Type B pancreatic cell (in vitro differentiated cells): ENCODE results near the gene HRH1. TPM values are rescaled to one million over a fixed set of nuclear protein-coding genes. Genes with fewer than 3 reads are reported as not detected.

Experiments
- DNase-seq: peaks from one replicate; pipeline ENCODE4 v3.0.0; 2021; ENCODE audit warnings: mixed read lengths; ENCODE audit not compliant: unreplicated experiment; ENCODE audit errors: extremely low spot score
- H3K27ac Mint-ChIP-seq: 2 replicates; pipeline ENCODE4 v1.8.0; 2021; ENCODE audit warnings: mild to moderate bottlenecking, mixed read lengths
- H3K27me3 Mint-ChIP-seq: 2 replicates; pipeline ENCODE4 v1.8.0; 2021; ENCODE audit warnings: mixed read lengths
- H3K36me3 Mint-ChIP-seq: 2 replicates; pipeline ENCODE4 v1.8.0; 2021; ENCODE audit warnings: mixed read lengths
- H3K4me1 Mint-ChIP-seq: one replicate; pipeline ENCODE4 v1.8.0; 2021; ENCODE audit warnings: mixed read lengths; ENCODE audit not compliant: unreplicated experiment
- H3K4me3 Mint-ChIP-seq: 2 replicates; pipeline ENCODE4 v1.8.0; 2021; ENCODE audit warnings: mild to moderate bottlenecking, mixed read lengths
- H3K9me3 Mint-ChIP-seq: 2 replicates; pipeline ENCODE4 v1.8.0; 2021; ENCODE audit warnings: mixed read lengths
- total RNA-seq: library from RNA; stranded (reverse); gene quantifications from 2 replicates; pipeline ENCODE4 v1.2.1, GENCODE V29; 2021; ENCODE audit warnings: low replicate concordance
- TF ChIP-seq, protein P1 (sequence below): fragments of 200-600 bp; sonication (generic); conservative IDR thresholded peaks from 2 replicates; pipeline ENCODE4 v1.5.0; 2021; ENCODE audit warnings: antibody characterized with exemption, mild to moderate bottlenecking

HRH1 gene
- total RNA-seq, 1 donor from 2014 or later = 4.7 TPM

DNA sequence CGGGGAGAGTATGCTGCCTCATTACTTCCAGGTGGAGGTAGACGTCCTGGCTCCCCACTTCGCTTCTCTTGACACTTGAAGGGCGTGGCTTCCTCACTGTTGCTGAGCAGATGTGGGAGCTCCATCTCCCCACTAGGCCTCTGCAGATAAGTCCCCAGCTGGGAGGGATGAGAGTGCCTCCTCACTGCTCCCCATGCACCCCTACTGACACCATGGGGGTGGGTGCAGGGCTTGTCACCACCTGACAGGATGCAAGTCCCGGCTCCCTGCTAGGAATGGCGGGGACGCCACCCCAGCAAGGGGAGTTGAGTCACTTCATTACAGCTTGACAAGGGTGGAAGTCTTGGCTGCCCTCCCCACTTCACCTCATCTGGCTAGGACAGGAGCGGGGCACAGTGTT, 81.1 kb downstream of the HRH1 start:
- Mint-ChIP-seq H3K27ac (no peak overlapping the region), H3K9me3 (no peaks in the 10 kb centered on the region), H3K4me3 (no peak overlapping the region), H3K4me1 (no peaks in the 10 kb centered on the region), H3K27me3 (peaks cover 20% of the 10 kb centered on the region), H3K36me3 (no peaks in the 10 kb centered on the region)
- TF ChIP-seq, protein P1, sequence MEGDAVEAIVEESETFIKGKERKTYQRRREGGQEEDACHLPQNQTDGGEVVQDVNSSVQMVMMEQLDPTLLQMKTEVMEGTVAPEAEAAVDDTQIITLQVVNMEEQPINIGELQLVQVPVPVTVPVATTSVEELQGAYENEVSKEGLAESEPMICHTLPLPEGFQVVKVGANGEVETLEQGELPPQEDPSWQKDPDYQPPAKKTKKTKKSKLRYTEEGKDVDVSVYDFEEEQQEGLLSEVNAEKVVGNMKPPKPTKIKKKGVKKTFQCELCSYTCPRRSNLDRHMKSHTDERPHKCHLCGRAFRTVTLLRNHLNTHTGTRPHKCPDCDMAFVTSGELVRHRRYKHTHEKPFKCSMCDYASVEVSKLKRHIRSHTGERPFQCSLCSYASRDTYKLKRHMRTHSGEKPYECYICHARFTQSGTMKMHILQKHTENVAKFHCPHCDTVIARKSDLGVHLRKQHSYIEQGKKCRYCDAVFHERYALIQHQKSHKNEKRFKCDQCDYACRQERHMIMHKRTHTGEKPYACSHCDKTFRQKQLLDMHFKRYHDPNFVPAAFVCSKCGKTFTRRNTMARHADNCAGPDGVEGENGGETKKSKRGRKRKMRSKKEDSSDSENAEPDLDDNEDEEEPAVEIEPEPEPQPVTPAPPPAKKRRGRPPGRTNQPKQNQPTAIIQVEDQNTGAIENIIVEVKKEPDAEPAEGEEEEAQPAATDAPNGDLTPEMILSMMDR = no peak
- DNase-seq = no peak

DNA sequence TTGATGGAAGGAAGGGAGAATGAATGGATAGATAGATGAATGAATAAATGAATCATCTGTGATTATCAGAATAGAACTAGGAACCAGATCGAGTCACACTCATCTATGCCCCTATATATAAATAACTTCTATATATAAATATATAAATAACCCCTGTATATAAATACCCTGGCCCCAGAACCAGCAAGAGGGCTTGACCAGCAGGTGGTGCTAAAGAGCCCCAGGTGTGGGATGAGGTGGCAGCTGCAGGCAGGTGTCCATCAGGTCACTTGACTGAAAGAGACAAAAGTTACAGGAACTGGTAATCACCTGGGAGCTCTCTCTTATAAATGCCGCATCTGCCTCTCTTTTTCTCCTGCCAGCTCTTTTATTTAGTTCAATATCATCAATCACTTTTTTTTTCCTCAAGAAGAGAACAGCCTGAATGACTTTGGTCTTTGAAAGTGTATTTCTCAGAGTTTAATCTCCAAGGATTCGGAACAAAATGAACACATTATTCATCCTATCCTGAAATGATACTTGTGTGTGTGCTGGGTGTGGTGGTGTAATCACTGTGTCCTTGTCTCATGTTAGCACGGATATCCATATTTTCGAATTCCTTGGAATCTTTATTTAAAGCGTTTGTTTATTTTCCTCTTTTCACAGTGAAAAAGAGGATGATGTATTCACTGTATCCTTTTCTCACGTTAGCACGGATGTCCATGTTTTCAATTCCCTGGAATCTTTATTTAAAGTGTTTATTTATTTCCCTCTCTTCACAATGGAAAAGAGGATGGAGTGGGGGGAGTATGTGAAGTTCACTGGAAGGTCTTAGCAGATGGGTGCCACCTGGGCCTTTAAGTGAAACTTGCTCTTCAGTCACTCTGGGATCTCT, 82.5 kb downstream of the HRH1 start:
- Mint-ChIP-seq H3K9me3 (no peaks in the 10 kb centered on the region), H3K4me3 (no peak overlapping the region), H3K4me1 (no peaks in the 10 kb centered on the region), H3K27ac (no peak overlapping the region), H3K27me3 (peaks cover 12% of the 10 kb centered on the region), H3K36me3 (no peaks in the 10 kb centered on the region)
- DNase-seq = no peak
- TF ChIP-seq, protein P1 = peak; percentile 82

DNA sequence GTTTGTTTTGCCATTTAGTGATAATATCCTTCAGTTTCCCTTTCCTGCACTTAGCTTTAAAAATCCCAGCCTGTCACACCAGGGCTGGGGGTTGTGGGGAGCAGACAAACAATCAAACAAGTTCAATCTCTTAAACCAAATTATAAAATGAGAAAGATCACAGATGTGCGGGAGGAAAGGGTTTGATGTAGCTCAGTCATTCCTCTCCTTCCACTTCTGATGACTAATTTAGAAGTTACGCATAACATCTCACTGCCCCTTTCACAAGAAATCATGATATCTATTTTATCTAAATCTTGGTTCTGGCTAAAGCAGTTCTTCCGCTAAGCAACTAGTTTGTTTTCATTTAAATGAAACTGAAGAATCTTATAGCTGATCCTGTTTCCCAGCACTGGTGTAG, 83.8 kb downstream of the HRH1 start:
- H3K9me3 Mint-ChIP-seq = no peaks in the 10 kb centered on the region
- TF ChIP-seq, protein P1 = no peak
- DNase-seq = no peak
- peaks cover 7% of the 10 kb centered on the region for H3K27me3 Mint-ChIP-seq
- H3K36me3 Mint-ChIP-seq = no peaks in the 10 kb centered on the region
- H3K4me3 Mint-ChIP-seq = no peak overlapping the region
- H3K4me1 Mint-ChIP-seq = no peaks in the 10 kb centered on the region
- no peak overlapping the region for H3K27ac Mint-ChIP-seq

DNA sequence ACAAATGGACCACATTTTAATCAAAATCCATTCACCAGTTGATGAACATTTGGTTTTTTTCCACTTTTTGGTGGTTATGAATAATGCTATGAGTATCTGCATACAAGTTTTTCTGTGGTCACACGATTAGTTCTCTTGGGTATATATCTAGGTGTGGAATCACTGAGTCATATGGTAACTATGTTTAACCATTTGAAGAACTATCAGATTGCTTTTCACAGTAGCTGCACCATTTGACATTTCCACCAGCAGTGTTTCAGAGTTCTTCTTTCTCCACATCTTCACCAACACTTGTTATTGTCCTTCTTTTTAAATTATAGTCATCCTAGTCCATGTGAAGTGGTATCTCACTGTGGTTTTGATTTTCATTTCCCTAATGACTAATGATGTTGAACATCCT, 84.6 kb downstream of the HRH1 start:
- no peaks in the 10 kb centered on the region for H3K4me1 Mint-ChIP-seq
- no peak overlapping the region for H3K27ac Mint-ChIP-seq
- no peak overlapping the region for H3K4me3 Mint-ChIP-seq
- H3K27me3 Mint-ChIP-seq = no peaks in the 10 kb centered on the region
- TF ChIP-seq, protein P1 = no peak
- DNase-seq = no peak
- no peaks in the 10 kb centered on the region for H3K36me3 Mint-ChIP-seq
- H3K9me3 Mint-ChIP-seq = no peaks in the 10 kb centered on the region

DNA sequence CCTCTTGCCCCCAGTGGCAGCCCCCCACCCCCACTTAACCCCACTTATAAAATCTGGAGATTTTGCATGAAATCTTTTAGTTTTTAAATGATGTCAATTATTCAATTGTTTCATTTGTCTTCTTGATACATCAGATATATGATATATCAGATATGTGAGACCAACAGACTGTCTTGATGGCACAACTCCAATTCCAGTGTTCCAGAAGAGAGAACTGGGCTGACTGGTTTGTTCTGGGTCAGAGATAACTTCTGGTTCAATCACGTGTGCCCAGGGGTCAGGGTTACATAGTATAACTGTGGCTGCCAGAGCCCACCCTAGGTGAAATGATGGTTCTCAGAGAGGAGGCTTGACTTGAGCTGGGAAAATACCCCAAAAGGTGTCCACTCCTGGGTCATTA, 85.5 kb downstream of the HRH1 start:
- Mint-ChIP-seq H3K4me3 (no peak overlapping the region), H3K27me3 (no peaks in the 10 kb centered on the region), H3K4me1 (no peaks in the 10 kb centered on the region), H3K9me3 (no peaks in the 10 kb centered on the region), H3K36me3 (no peaks in the 10 kb centered on the region), H3K27ac (no peak overlapping the region)
- DNase-seq = no peak
- TF ChIP-seq, protein P1 = no peak
